ENCODE measurements around the gene REEP1.
"Not testable (repeated sequence)": the region's sequence is repeated elsewhere in the genome, so short reads cannot be mapped to it uniquely, and the experiment has no call there.

The REEP1 gene

DNA sequence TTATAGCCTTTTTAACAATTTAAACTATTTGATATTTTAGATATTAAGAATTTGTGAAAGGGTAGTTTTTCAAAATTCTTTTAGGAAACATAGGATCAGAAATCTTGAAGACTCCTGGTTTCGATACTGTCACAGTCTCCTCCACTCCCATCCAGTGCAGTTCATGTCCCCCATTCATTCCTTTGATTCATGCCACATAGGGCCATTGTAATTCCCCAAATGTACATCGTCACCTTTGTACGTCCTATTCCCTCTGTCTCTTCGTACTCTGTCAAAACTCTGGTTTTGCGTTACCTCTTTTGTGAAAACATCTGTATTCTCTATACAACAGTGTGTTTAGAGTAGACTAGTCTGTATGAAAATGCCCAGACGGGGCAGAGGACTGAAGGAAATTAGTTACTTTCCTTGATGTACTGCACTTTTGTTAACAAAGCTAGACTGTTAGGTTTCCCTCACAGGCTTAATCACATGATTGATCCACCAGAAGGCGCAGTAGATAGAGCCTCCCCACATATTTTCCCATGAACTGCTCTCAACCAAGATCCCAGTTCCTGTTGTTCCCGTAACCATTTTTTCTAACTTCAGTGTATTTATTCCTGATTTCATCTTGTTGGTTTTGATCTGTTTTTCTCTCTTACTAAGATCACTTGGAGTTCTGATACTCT lies 135.6 kb downstream of the REEP1 start:
- TF ChIP-seq, protein P1, sequence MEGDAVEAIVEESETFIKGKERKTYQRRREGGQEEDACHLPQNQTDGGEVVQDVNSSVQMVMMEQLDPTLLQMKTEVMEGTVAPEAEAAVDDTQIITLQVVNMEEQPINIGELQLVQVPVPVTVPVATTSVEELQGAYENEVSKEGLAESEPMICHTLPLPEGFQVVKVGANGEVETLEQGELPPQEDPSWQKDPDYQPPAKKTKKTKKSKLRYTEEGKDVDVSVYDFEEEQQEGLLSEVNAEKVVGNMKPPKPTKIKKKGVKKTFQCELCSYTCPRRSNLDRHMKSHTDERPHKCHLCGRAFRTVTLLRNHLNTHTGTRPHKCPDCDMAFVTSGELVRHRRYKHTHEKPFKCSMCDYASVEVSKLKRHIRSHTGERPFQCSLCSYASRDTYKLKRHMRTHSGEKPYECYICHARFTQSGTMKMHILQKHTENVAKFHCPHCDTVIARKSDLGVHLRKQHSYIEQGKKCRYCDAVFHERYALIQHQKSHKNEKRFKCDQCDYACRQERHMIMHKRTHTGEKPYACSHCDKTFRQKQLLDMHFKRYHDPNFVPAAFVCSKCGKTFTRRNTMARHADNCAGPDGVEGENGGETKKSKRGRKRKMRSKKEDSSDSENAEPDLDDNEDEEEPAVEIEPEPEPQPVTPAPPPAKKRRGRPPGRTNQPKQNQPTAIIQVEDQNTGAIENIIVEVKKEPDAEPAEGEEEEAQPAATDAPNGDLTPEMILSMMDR (IDR thresholded peaks at IDR 0.05), result no peak
- no peak for TF ChIP-seq ZFX (IDR thresholded peaks at IDR 0.05; ENCODE audit: borderline replicate concordance)
- no peak overlapping the region for H3K27ac ChIP-seq

DNA sequence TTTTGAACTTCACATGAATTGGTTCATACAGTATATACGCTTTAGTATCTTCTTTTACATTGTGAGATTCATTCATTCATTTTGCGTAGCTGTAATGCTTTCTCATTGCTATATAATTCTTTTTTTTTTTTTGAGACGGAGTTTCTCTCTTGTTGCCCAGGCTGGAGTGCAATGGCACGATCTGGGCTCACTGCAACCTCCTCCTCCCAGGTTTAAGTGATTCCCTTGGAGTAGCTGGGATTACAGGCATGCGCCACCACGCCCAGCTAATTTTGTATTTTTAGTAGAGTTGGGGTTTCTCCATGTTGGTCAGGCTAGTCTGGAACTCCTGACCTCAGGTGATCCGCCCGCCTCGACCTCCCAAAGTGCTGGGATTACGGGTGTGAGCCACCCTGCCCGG lies 136.9 kb downstream of the REEP1 start:
- not testable (repeated sequence) for H3K27ac ChIP-seq

DNA sequence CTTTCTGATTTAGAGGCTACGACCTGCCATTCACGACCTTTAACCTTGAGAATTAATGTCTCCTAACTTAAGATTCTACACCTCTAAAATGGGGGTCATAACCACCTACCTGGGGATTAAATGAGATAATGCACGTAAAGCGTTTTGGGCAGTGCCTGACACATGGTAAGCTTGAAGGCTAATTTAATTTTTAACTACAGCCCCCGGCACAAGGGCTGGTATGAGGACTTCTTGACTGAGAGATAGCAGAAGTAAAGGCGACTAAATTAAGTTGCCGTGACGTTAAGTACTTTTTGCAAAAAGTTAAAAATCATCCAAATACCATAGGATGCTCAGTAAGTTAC lies 137.6 kb downstream of the REEP1 start:
- H3K27ac ChIP-seq, result peak overlapping the region; percentile 77
- no peak for TF ChIP-seq ZFX (IDR thresholded peaks at IDR 0.05; ENCODE audit: borderline replicate concordance)
- TF ChIP-seq, protein P1 (IDR thresholded peaks at IDR 0.05), result no peak

DNA sequence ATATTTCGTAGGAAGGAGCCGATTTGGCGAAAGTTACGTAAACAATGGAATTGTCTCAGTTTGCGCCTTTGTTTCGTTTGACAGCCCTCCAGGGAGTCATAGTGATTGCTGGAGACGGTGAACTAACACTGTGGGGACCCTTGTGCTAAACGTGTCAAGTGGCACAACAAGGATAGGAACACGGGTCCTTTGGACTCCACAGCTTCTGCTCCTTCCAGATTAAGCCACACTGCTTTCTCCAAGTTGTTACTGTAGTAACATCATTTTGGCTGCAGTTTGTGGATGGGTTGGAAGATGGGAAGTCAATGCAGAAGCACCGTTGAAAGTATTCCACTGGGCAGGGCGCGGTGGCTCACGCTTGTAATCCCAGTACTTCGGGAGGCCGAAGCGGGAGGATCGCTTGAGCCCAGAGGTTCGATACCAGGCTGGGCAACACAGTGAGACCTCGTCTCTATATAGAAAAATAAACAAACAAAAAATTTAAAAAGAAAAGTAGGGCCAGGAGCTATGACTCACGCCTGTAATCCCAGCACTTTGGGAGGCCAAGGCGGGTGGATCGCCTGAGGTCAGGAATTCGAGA lies 141.5 kb downstream of the REEP1 start:
- peak overlapping the region; percentile 99 for H3K27ac ChIP-seq
- TF ChIP-seq, protein P1 (IDR thresholded peaks at IDR 0.05), result no peak

DNA sequence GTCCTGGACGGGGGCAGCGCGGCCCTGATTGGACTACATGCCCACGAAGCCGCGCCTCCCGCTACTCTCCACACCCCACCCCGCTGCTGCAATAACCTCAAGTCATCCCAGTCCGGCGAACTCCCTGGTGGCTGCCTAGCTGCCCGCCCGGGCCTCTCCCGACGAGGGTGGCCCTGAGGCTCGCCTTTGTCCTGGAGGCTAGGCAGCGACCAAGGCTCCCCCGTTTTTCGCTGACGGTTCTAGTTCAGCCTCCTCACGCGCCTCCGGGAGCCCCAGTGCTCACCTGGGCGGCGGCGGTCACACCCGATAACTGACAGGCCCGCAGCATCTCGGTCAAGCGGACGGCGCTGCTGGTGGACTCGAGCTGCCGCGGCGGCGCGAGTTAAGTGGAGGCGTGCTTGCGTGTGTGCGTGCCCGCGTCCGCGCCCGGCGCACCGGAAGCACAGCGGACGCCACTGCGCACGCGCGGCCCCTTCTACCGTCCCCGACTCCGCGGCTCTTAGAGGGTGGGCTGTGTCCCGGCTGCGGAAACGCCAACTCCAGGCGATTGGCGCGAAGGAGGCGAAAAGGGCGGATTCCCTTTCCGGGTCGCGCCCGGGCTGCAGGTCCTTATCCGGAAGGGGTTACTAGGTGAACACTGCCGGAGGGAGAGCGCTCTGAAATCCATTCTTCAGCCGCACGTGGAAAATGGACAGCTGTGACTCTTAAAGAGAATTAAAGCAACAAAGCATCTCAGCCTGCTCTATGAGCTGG lies 142.2 kb downstream of the REEP1 start, which contains the start of gene IMMT:
TSS of gene IMMT (minus strand) at position 408 of the 753 bp plus-strand sequence. CDS start at position 328, 80 bp downstream.
- no peak for TF ChIP-seq ZFX (IDR thresholded peaks at IDR 0.05; ENCODE audit: borderline replicate concordance)
- TF ChIP-seq, protein P1 (IDR thresholded peaks at IDR 0.05), result no peak
- H3K27ac ChIP-seq, result peak within 1 kb of the TSS; percentile 99

DNA sequence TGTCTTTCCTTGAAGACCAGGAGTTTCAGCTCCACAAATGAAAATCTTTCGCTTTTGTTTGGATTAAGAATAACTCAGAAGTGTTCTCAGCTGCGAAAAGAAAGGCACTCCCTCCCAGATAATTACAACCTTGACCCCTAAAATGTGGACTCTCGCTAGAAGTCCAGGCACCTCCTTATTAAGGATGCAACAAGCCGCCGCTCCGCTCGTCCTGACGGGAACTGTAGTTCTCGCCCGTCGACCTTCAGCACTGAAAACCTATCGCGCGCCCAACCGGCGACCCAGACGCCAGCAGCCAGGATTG lies 142.7 kb downstream of the REEP1 start:
- no peak for TF ChIP-seq ZFX (IDR thresholded peaks at IDR 0.05; ENCODE audit: borderline replicate concordance)
- TF ChIP-seq, protein P1 (IDR thresholded peaks at IDR 0.05), result no peak
- H3K27ac ChIP-seq, result peak overlapping the region; percentile 99

DNA sequence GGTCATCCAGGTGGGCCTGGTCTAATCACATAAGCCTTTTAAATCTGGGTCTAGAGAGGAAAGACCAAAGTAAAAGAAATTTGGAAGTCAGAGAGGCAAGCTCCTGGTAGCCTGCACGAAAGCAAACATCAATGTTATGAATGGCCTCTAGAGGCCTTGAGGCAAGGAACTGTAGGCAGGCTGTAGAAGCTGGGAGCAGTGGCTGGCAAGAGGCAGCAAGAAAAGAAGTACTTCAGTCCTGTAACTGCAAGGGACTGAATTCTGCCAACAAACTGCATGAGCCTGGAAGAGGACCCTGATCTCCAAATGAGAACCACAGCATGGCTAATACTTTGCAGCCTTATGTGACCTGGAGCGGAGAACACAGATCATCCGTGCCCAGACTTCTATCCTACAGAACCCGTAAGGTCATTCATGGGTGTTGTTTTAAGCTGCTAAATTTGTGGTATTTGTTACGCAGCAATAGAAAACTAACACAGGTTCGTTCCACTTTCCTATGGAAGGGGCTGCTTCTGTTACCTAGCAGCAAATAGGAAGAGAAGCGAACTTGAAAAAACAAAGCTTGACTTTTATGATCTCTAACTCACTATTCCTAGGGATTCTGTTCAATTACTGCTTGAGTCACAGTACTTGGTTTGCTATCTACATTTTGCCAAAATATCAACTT lies 143.4 kb downstream of the REEP1 start:
- H3K27ac ChIP-seq, result peak overlapping the region; percentile 99
- TF ChIP-seq, protein P1 (IDR thresholded peaks at IDR 0.05), result no peak
- no peak for TF ChIP-seq ZFX (IDR thresholded peaks at IDR 0.05; ENCODE audit: borderline replicate concordance)
